Activated T-helper 9 cell treated with anti-CD3 and anti-CD28 coated beads, Interleukin-2, amount 50 U/mL, for 16 hours (primary cell): ENCODE data around the gene DAPP1.
"Not testable (repeated sequence)": the region's sequence is repeated elsewhere in the genome, so short reads cannot be mapped to it uniquely, and the experiment has no call there.

Source experiments
- DNase-seq: peaks from one replicate; pipeline ENCODE4 v3.0.0-alpha.2; 2020; ENCODE audit warnings: low read depth

DAPP1 gene, protein sequence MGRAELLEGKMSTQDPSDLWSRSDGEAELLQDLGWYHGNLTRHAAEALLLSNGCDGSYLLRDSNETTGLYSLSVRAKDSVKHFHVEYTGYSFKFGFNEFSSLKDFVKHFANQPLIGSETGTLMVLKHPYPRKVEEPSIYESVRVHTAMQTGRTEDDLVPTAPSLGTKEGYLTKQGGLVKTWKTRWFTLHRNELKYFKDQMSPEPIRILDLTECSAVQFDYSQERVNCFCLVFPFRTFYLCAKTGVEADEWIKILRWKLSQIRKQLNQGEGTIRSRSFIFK

DNA sequence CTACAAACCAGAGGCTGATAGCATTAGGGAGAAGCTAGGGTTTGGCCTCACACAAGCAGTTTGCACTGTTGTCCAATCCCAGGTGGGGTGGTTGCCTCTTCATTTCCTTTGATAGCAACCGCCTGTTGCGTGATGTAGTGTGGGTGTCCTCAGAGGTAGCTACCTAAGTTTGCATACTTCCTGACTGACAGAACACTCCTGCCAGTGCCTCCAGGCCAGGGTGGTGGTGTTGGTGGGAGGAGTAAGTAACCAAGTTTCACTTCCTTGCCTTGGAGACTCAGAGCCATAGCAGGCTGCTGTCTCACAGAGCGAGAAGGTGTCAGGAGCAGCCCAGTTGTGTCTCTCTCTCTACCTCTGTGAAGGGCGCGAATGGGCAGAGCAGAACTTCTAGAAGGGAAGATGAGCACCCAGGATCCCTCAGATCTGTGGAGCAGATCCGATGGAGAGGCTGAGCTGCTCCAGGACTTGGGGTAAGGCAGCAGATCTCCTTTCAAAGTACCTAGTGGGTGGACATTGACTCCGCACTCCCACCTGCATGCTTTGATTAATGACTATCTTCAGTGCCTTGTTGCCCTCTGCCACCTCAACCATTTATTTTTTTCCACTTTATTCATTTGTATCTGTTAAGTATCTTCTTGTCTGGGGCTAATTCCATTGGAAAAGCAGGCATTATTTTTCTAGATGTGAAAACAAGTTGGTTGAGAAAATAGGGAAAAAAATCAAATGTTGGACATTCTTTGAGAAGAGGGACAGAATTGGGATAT lies at the start of gene DAPP1:
Gene DAPP1, plus strand, starts transcription at position 283 of the 764 bp plus-strand sequence. Its CDS starts 87 bp downstream, at position 370.
- peak; percentile 59 for DNase-seq

DNA sequence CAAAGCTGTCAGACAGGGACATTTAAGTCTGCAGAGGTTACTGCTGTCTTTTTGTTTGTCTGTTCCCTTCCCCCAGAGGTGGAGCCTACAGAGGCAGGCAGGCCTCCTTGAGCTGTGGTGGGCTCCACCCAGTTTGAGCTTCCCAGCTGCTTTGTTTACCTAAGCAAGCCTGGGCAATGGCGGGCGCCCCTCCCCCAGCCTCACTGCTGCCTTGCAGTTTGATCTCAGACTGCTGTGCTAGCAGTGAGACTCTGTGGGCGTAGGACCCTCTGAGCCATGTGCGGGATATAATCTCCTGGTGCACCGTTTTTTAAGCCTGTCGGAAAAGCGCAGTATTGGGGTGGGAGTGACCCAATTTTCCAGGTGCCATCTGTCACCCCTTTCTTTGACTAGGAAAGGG lies 45.8 kb upstream of the DAPP1 start:
- not testable (repeated sequence) for DNase-seq

DNA sequence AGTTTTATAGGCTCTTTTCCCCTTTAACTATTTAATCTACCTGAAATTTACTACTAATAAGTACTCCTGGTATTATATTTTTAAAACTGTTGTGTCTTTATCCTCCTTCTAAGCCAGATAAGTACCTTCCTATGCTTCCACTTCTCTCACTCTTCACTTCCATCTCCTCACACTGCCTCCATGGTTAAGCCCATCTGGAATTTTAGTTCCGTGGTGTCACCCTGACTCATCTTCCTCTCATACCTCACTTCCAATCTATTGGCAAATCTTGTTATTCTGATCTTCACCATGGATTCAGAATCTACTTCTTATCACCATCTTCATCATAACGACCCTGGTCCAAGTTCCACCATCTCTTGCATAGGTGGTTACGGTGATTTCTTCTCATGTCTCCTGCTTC lies 32.7 kb upstream of the DAPP1 start:
- DNase-seq = no peak

DNA sequence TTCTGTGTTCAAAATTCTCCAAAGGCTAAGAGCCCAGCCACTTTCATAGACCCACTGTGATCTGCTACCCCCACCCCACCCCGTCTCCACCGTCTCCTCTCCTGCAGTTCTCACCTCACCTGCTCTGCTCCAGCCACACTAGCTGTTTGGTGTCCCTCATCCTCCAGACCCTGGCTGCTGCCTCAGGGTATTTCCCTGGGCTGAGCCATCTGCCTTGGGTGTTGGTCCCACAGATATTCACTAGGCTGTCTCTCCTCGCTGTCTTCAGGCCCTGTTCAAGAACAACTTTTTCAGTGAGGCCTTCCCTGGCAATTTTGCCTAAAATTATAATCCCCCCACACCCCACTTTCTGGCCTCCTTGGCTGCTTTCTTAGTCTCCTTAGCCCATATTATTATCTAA lies 31.8 kb upstream of the DAPP1 start:
- no peak for DNase-seq

DNA sequence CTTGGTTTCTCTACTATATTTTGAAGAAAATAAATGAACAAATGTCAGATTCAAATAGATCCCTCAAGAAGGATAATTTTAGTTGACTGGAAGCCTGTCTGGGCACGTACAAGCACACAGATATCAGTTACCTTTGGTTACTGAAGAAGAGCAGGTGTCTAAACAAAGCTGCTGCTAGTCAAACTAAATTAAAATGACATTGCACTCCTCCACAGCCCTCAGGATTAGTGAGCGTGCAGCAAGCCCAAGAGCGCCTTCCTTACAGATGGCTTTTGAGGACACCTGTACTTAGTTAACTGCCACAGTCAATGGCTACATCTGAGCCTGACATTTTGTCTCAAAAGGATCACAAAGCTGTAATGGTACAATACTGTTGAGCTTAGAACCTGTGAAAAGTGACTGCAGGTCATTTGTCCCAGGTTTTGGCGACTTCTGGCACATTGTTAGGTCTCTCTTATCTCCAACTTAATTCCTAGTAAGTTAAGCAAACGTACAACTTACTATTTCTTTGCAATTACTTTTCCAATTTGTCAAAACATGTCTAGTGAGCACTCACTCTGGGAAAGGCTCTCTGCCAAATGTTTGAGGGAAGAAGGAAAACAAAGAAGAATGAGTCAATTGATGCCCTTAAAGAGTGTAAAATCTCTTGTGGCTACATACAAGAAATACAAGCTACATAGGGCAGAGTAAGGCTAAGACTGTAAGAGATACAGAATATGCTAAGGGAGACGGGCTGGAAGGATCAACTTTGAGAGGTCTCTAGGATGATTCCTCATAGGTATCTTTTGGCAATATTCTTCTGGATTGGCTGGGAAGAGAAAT lies 25.6 kb upstream of the DAPP1 start:
- no peak for DNase-seq

DNA sequence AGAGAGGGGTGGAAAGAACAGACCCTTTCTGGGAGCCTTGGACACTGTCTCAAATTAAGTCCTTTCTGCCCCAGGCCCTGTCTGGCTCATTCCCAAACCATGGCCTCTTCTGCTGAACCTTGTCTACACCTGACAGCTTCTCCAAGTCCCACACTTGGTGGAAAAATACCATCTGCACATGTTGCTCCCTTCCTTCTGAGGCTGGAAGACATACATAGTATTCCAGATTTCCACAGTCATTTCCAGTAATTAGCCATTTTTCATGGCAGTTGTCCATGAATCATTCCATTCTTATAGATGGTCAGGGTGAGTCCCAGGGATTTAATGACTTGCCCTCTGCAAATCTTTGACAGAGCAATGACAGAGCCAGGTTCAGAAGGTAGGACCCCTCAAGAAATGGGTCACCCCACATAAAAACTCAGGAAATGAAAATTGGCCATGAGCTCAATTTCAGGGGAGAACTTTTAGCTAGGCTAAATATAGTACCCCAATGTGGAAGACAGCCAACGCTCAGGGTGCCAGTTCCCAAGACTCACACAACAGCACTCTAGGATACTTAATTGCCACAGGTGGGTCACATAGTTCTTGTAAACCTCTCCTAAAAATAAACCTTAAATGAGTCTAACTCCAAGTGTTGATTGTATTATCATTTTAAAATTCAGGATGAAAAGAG lies 16.2 kb upstream of the DAPP1 start:
- DNase-seq = no peak

DNA sequence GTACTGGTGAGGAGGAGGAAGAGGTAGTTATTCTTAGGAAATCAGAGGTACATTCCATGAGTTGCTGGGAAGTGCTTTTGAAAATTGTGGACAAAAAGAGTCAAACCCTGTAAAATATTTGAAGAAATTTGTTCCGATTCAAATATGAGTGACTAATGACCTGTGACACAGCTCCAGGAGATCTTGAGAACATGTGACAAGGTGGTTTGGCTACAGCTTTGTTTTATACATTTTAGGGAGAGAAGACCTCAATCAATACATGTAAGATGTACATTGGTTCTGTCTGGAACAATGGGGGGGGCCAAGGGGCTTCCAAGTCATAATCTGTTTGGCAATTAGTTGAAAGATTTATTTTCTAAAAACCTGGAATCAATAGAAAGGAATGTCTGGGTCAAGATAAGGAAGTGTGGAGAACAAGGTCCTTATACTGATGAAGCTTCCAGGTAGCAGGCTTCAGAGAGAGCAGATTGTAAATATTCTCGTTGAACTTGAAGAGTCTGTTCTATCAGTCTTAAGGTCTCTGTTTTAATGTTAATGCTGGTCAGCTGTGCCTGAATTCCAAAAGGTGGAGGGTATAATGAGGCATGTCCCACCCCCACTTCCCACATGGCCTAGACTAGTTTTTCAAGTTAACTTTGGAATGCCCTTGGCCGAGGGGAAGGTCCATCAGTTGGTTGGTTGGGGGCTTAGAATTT lies 15.5 kb upstream of the DAPP1 start:
- no peak for DNase-seq

DNA sequence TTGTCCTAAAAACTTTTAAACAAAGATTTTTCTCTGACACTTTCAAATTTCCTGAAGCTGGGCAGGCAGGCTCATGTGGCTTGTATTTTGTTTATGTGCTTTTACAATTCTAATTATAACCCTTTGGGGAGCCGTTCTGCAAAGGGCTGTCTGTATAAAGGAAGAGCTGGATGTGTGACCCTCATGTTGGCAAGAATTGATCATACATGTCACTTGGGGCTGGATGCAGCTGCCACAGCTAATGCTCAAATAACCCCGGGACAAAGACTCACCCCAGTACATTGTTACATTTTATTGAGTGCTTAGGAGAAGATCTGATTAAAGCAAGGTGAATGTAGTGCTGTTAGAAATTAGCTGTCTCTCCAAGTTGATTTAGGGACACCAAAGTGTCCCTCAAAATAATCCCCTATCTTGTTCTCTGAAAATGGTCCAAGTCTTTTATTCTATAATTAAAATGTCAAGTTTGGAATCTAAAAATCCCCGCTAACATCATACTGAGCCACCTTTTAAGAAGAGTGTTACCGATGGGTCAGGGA lies 13.0 kb upstream of the DAPP1 start:
- no peak for DNase-seq

DNA sequence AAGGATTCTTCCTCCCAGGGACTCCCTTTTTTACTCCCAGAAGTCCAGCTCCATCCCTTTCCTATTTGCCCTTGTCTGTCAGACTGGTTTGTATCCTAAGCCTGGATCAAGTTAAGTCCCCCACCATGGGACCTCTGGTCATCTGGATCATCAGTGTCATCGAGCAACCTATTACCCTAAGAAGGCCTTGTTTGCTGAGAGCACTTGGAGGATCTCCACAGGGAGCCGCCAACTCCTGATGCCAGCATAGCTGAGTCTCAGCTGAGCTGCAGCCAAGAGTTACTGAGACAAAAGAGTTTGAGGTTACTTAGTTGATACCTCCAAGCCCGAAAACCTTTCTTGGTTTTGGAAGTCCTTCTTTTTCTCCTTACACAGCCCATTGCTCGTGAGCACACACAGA lies 10.1 kb upstream of the DAPP1 start:
- no peak for DNase-seq

DNA sequence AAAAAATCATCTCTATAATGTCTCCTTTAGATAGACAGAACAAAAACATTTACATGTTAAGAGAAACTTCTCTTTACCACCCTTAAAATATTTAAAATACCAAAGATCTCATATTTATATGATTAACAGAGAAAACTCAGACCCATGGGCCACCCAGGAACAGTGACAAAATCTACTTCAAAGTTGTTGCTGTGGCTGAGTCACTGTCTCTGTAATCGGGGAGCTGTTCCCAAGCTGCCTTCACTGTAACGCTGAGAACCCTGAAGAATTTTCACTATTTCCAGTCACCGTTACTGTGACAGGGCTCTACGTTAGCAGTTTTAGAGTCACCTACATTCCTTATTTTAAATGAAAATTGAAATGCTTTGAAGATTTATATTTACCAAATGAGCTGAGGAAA lies 9.0 kb upstream of the DAPP1 start:
- no peak for DNase-seq

DNA sequence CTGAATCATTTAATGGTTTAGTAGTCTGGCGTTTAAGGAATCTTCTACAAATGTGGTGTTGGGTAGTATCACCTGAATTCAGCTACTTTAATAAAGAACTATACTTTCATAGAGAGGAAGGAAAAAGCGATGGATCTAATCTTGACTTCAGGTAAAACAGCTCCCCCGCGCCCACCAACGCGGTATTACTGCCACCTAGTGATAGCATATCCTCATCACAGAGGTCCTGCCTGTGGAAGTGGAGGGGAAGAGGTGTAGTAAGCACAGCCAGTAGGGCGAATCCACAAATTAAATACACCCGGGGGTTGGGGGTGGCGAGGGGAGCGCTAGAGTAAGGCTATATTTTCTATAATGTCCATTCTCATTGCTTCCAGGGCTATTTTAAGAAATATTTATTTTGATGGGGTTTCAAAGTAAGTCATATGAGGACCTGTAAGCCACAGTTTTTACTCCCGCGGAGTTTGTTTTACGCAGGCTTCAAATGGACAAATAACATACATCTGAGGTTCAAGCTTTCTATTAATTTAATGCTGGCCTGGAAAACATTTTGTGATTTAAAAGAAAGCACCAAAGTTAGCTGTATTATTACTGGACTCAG lies 8.3 kb upstream of the DAPP1 start:
- peak; percentile 46 for DNase-seq

DNA sequence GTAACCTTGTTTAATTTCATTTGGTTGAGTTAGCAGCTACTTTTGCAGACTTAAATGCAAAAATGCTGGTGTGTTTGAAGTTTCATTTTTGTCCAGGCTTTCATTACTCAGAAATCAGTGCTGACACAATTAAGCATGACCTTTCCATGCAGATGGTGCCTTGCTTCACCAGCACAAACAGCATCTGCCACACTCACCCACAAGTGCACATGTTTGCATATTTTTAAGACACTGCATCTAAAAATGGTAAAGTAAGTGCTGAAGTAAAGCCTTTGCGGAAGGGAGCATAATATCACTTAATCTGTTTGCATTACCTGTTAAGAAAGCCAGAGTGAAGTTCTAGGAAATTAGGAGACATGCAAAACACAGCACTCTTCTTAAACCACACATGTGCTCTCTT lies 7.3 kb upstream of the DAPP1 start:
- no peak for DNase-seq

DNA sequence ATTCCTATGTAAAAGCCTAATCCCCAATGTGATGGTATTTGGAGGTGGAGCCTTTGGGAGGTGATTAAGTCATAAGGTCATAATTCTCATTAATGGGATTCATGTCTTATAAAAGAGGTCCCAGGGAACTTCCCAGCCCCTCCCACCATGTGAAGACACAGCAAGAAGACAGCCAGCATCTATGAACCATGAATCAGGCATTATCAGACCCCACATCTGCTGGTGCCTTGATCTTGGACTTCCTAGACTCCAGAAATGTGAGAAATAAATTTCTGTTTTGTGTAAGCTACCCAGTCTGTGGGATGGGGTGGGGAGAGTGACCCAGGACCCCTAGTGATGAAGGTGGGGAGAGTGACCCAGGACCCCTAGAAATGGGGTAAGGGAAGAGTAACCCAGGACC lies 6.1 kb upstream of the DAPP1 start:
- DNase-seq = no peak

DNA sequence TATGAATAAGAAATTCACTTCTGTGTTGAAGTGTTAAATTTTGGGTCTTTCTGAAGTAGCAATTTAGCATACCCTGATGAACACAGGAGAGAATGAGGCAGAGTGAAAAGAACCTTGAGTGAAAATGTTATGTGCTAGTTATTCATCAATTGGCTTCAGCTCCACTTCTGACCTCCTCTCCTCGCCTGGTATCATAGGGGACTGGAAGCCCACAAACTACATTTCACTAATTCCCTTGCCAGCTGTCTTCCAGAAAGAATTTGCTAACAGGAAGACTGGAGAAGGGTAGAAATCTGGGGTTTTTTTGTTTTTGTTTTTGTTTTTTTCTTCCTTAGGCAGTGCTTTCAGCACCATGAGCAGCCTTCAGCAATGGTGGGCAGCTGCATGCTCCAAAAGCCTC lies 5.5 kb upstream of the DAPP1 start:
- no peak for DNase-seq

DNA sequence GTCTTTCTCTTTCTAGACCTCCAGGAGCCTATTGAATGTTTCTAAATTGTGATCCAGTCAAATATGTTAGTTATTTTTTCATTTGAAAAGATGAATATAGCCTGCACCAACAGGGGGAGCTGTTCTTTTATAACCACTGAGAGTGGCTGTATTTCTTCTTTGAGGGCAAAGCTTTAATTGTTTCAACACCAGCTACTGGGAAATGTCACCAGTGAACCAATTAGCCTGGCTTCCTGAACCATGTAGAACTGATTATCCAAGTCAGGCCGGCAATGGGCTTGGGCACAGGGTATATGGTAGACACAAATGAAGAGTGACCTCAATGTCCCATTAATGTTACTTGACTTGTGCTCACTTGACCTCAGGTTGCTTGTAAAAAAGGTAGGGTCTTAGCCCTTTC lies 4.8 kb upstream of the DAPP1 start:
- DNase-seq = no peak

DNA sequence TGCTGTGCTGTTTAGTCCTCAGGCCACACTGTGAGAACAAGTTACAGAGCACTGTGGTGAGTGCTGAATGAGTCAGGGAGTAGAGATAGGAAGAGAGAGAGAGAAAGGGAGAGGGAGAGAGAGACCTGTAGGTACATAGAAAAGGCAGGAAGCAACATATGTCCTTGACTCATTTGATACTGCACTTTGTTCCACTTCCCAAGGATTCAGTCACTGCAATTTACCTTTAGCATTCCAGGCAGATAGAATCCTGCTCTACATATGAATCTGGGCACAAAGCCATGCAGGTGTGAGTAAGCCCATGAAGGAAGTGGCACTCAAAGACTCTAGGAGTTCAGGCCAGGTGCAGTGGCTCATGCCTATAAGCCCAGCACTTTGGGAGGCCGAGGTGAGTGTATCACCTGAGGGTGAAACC lies 1.0 kb upstream of the DAPP1 start:
- DNase-seq = no peak

DNA sequence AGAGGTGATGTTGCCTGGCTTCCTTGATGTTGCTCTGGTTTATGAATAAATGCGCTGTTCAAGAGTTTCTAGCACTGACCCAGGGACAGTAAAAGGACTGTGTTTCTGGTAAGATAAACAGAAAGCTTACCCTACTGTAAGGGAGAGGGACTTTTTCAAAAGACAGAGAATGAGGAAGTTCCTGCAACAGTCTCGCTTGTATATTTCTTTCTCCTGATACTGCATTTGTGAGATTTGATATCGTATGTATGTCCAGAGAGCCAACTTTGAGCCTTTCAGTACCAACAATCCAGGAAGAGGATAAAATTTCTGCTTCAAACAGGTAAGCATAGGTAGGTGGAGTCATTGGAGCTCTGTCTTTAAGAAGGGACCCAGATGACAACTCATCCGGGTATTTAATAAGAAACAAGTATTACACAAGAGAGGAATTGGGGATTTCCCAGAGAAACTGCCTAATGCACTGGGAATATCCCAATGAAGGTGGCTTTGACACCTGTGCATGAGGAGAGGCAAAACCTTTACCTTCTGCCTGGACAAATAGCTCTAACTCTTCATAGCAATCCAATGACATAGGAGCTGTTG lies 773 bp downstream of the DAPP1 start:
- DNase-seq = no peak

DNA sequence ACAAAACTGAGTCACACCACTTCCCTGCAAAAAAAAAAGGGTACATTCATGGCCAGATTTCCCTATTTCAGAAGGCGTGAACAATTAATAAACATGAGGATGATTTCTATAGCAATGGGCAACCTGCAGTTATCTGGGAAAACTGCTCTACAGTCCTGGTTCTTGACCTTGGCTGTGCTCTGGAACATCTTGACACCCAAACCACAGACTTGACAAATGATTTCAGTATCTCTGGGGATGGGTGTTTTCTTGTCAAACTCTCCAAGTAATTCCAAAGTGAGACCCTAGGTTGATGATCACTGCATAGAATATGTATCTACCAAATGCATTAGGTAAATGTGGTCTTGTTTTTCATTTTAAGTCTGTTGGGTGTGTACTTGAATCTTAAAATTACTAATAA lies 2.0 kb downstream of the DAPP1 start:
- DNase-seq = no peak

DNA sequence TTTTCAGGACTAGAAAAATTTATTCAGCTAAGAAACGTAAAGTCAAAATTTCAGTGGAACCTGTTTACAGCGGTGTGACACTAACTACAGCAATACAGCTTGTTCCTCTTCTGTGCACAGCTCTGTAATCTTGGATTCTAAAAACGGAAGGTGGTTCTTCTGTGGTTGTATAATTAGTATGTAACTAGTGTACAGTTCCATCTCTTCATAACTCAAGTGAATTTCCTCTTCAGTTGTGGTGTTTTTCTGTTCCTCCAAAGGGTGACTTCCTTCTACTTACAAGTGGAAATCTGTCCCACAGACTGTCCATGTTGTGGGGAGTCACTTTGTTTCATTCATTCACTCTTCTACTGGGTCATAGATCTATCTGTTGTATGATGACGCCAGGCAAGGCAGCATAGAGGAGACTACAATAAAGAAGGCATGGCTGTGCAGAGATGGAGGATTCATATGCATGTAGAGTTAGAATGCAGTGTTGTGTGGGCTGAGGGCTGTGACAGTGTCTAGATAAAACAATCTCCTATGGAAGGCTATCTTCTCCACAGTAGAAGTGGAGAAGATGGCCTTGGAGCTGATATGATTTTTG lies 5.4 kb downstream of the DAPP1 start:
- no peak for DNase-seq

DNA sequence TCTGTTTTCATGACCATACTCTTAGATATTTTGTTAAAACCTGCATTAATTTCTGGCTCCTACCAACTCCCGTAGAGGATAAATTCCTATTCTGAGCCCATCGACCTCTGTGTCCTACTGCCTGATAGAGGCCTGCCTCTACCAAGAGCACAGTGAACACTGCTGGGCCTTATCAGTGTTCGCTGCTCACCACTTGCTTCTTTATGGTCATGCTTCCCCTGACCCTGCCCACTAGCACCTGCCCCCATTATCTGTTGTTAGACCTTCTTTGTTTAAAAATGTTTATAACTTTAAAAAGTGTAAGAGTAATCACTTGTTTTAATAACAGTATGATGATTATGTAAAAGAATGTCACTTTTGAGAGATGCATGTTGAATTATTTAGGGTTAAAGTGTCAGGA lies 6.1 kb downstream of the DAPP1 start:
- no peak for DNase-seq
